GM12891 (cell line): ENCODE measurements around the gene PPP3R1.

ENCODE experiments used
- POLR2A ChIP-seq: IDR thresholded peaks from 2 replicates; pipeline ENCODE4 v1.6.1; 2011; ENCODE audit warnings: low read depth, low read length, control low read depth
- TAF1 ChIP-seq: IDR thresholded peaks from 2 replicates; pipeline ENCODE4 v1.6.1; 2011; ENCODE audit warnings: low read depth, low read length, control low read depth

- TF ChIP-seq TAF1: no peak
- no peak for TF ChIP-seq POLR2A
Observed at GRCh38 chr2:68250652-68251186, 1.6 kb downstream of the PPP3R1 start.
